ENCODE measurements around the gene PRDM10.
A peak's percentile ranks its signal among the peaks of the same experiment; 100 is the strongest.

PRDM10 gene

GRCh38 chr11:129944696-129945095 lies 57.9 kb downstream of the PRDM10 start:
- no peak for DNase-seq

- DNase-seq: no peak
Observed at GRCh38 chr11:129943036-129943435, 59.6 kb downstream of the PRDM10 start.

- no peak for DNase-seq
Observed at GRCh38 chr11:129939510-129939909, 63.1 kb downstream of the PRDM10 start.

GRCh38 chr11:129938764-129939163 lies 63.9 kb downstream of the PRDM10 start:
- DNase-seq: no peak

- no peak for DNase-seq
Observed at GRCh38 chr11:129937592-129938238, 64.9 kb downstream of the PRDM10 start.

GRCh38 chr11:129935723-129936122 lies 66.9 kb downstream of the PRDM10 start:
- no peak for DNase-seq

- DNase-seq: no peak
Observed at GRCh38 chr11:129933891-129934290, 68.7 kb downstream of the PRDM10 start.

- no peak for DNase-seq
Observed at GRCh38 chr11:129933262-129933661, 69.4 kb downstream of the PRDM10 start.

GRCh38 chr11:129932381-129933067 lies 70.1 kb downstream of the PRDM10 start:
- DNase-seq: no peak

- no peak for DNase-seq
Observed at GRCh38 chr11:129930743-129931142, 71.9 kb downstream of the PRDM10 start.

- no peak for DNase-seq
Observed at GRCh38 chr11:129930296-129930695, 72.3 kb downstream of the PRDM10 start.

- DNase-seq: no peak
Observed at GRCh38 chr11:129929721-129930120, 72.9 kb downstream of the PRDM10 start.

- DNase-seq: no peak
Observed at GRCh38 chr11:129928923-129929692, 73.5 kb downstream of the PRDM10 start.

GRCh38 chr11:129922674-129923073 lies 80.0 kb downstream of the PRDM10 start:
- DNase-seq: no peak

GRCh38 chr11:129918361-129918760 lies 84.3 kb downstream of the PRDM10 start:
- DNase-seq: no peak

- DNase-seq: no peak
Observed at GRCh38 chr11:129917231-129917630, 85.4 kb downstream of the PRDM10 start.

GRCh38 chr11:129911298-129911697 lies 91.3 kb downstream of the PRDM10 start:
- no peak for DNase-seq

- no peak for DNase-seq
Observed at GRCh38 chr11:129910360-129910759, 92.3 kb downstream of the PRDM10 start.

- no peak for DNase-seq
Observed at GRCh38 chr11:129905402-129905801, 97.2 kb downstream of the PRDM10 start.

GRCh38 chr11:129896062-129896461 lies 106.6 kb downstream of the PRDM10 start:
- DNase-seq: no peak

GRCh38 chr11:129895126-129896041 lies 107.3 kb downstream of the PRDM10 start, which contains the start of gene NFRKB:
Gene NFRKB, minus strand, starts transcription at chr11:129895578. Its CDS starts 2,729 bp downstream, at chr11:129892849.
- DNase-seq: peak; percentile 80 to 83

GRCh38 chr11:129894278-129895125 lies 108.1 kb downstream of the PRDM10 start:
- DNase-seq: no peak
